ENCODE measurements around the gene IFT43.
"Not testable (repeated sequence)": the region's sequence is repeated elsewhere in the genome, so short reads cannot be mapped to it uniquely, and the experiment has no call there.

IFT43 gene

GRCh38 chr14:75980856-75981255, 4.7 kb upstream of the IFT43 start:
- no peak for DNase-seq (ENCODE audit: low read depth in 2 of 2)

- DNase-seq (ENCODE audit: low read depth in 2 of 2) = peak; percentile 14 to 17
Measured at GRCh38 chr14:75981426-75982265, 3.9 kb upstream of the IFT43 start, which contains the start of gene TGFB3. Gene TGFB3 (minus strand): TSS chr14:75981995. CDS start chr14:75980893, 1,102 bp downstream.

GRCh38 chr14:75982266-75983018, 3.1 kb upstream of the IFT43 start:
- DNase-seq (ENCODE audit: low read depth in 2 of 2) = peak; percentile 45 to 49

DNA sequence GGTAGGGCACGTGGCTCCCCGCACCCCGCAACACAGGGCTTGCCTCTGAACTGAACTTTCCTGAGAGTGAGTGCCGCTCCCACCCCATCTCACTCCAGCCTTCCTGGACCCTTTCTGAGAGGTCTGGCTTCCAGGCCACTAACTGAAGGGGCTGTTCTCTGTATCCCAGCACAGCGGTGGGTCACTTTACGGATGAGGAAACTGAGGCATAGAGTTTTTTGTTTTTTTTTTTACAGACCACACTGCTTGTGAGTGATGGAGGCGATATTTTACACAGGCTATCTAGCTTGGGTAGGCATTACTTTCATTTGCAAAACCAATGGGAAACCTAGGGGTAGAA, 2.6 kb upstream of the IFT43 start:
- DNase-seq (ENCODE audit: low read depth in 2 of 2) = no peak

- DNase-seq (ENCODE audit: low read depth in 2 of 2) = no peak
Measured at GRCh38 chr14:75984674-75985073, 889 bp upstream of the IFT43 start.

GRCh38 chr14:75986439-75986765, 839 bp downstream of the IFT43 start:
- DNase-seq (ENCODE audit: low read depth in 2 of 2) = no peak

- DNase-seq (ENCODE audit: low read depth in 2 of 2) = no peak
Measured at GRCh38 chr14:75987201-75987970, 1.8 kb downstream of the IFT43 start.

GRCh38 chr14:75989134-75989533, 3.6 kb downstream of the IFT43 start:
- no peak for DNase-seq (ENCODE audit: low read depth in 2 of 2)

- no peak for DNase-seq (ENCODE audit: low read depth in 2 of 2)
Measured at GRCh38 chr14:75990297-75990696, 4.7 kb downstream of the IFT43 start.

DNA sequence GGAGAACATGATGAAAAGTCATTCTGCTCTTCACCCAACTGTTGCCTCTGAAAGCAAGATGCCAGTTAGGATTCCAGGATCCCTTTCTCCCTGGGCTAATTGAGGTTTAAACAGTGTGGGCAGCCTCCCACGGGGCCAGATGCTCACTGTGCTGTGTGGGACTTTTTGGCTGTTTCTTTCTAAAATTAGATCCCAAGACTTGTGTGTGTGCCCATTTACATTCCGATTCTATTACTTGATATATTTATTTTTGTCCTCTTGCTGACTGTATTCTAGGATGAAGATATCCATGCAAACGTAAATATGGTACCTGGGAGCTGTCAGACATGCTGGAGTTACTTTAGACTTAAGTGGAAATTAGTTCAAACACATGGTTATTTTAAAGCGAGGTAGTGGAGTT, 6.2 kb downstream of the IFT43 start:
- no peak for DNase-seq (ENCODE audit: low read depth in 2 of 2)

DNA sequence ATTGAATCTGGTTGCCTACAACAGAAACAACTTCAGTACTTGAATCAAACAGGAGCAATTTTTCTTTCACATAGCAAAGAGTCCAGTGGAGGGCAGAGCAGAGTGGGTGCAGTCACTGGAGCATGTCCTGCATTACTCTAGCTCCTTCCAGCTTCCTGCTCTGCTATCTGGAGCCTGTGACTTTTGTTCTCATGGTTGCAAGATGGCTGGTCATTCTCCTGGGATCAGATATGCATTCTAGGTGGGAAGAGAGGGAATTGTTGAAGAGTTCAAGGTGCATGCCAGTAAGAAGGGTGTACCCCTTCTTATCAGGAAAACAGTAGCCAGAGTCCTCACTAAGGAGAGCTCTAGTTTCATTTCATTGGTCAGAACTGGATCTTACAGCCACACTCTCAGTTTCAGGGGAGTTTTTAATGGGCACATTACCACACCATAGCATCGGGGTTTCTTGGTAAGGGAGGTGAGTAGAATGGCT, 8.0 kb downstream of the IFT43 start:
- no peak for DNase-seq (ENCODE audit: low read depth in 2 of 2)

GRCh38 chr14:75995372-75996041, 9.9 kb downstream of the IFT43 start:
- no peak for DNase-seq (ENCODE audit: low read depth in 2 of 2)

GRCh38 chr14:75996488-75996887, 10.9 kb downstream of the IFT43 start:
- DNase-seq (ENCODE audit: low read depth in 2 of 2) = no peak

- no peak for DNase-seq (ENCODE audit: low read depth in 2 of 2)
Measured at GRCh38 chr14:75999511-76000190, 14.1 kb downstream of the IFT43 start.

GRCh38 chr14:76002383-76002782, 16.8 kb downstream of the IFT43 start:
- DNase-seq (ENCODE audit: low read depth in 2 of 2) = no peak

GRCh38 chr14:76006253-76006652, 20.7 kb downstream of the IFT43 start:
- DNase-seq (ENCODE audit: low read depth in 2 of 2) = no peak

DNA sequence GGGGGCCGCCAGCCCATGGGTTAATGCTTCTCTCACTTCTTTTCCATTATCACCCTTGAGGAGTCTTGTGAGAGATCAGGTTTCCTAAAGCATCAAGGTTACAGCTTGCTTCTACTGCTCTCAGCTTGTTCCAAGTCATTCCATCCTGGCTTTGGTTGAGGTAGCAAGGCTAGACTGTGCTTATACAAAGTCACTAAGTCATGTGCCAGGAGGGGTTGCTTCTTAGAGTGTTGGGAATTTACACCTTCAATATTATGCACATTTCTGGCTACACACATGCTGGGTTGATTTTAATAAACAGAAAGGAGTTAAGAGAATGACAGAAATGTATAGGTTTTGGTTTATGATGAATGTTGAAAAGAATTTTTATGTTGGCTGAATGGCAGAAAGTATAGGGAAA, 21.8 kb downstream of the IFT43 start:
- DNase-seq (ENCODE audit: low read depth in 2 of 2) = no peak

- no peak for DNase-seq (ENCODE audit: low read depth in 2 of 2)
Measured at GRCh38 chr14:76007852-76008251, 22.3 kb downstream of the IFT43 start.

DNA sequence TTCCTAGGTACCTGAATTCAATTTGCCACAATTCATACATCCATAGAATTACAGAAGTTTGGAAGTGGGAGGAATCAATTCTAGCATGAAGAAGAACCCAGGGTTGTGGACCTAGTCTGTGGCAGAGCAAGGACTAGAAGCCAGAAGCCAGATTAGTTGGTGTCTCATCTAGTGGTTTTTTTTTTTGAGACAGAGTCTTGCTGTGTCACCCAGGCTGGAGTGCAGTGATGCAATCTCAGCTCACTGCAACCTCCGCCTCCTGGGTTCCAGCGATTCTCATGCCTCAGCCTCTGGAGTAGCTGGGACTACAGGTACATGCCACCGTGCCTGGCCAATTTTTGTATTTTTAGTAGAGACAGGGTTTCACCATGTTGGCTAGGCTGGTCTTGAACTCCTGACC, 24.1 kb downstream of the IFT43 start:
- DNase-seq (ENCODE audit: low read depth in 2 of 2) = not testable (repeated sequence)

DNA sequence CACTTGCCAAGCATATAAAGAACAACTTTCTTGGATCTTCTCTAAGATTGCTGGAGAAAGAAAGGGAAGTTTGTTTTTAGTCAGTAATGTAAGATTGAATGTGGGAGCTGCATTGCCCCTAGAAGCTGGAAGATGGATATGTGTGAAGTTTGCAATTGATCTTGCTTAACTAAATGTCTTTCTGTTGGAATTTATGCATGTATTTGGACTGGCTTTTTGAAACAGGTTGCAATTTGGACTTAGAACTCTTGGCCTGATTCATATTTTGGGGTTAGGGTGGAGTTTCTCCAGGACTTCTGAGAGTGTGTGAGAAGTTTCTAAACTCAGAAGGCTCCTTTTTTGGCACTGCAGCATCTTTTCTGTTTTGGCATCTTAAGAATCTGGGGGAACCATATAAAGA, 26.4 kb downstream of the IFT43 start:
- no peak for DNase-seq (ENCODE audit: low read depth in 2 of 2)

GRCh38 chr14:76012354-76012753, 26.8 kb downstream of the IFT43 start:
- no peak for DNase-seq (ENCODE audit: low read depth in 2 of 2)
